OCI-LY1 (cell line): ENCODE measurements around the gene USH1C.
A peak's percentile ranks its signal among the peaks of the same experiment; 100 is the strongest.

Experiments
- H2AFZ ChIP-seq: fragments of 200-600 bp; sonication (generic), shearing (Covaris generic); 2 replicates; pipeline ENCODE4 v1.6.0; 2014; ENCODE audit warnings: antibody characterized with exemption, mild to moderate bottlenecking, low read length
- H3F3A ChIP-seq: fragments of 200-600 bp; sonication (generic), shearing (Covaris generic); 2 replicates; pipeline ENCODE4 v1.6.0; 2014; ENCODE audit warnings: mild to moderate bottlenecking, antibody characterized with exemption, low read length, moderate library complexity; ENCODE audit not compliant: insufficient read depth
- H3K27ac ChIP-seq: fragments of 200-600 bp; sonication (generic); 2 replicates; pipeline ENCODE4 v1.5.1; 2014; ENCODE audit warnings: low read length, mixed run types, mild to moderate bottlenecking, low read depth; ENCODE audit not compliant: poor library complexity, severe bottlenecking
- H3K27me3 ChIP-seq: fragments of 200-600 bp; sonication (generic); 2 replicates; pipeline ENCODE4 v1.6.0; 2014; ENCODE audit warnings: antibody characterized with exemption, mild to moderate bottlenecking, low read length, moderate library complexity; ENCODE audit not compliant: insufficient read depth
- H3K36me3 ChIP-seq: fragments of 200-600 bp; sonication (generic); 2 replicates; pipeline ENCODE4 v1.6.1; 2014; ENCODE audit warnings: mild to moderate bottlenecking, antibody characterized with exemption, low read length, moderate library complexity, mixed read lengths; ENCODE audit not compliant: insufficient read depth
- H3K4me1 ChIP-seq: fragments of 200-600 bp; sonication (generic); 2 replicates; pipeline ENCODE4 v1.5.1; 2014; ENCODE audit warnings: mild to moderate bottlenecking, low read length, moderate library complexity; ENCODE audit not compliant: insufficient read depth, severe bottlenecking
- H3K4me2 ChIP-seq: fragments of 200-600 bp; sonication (generic), shearing (Covaris generic); 2 replicates; pipeline ENCODE4 v1.6.1; 2014; ENCODE audit warnings: low read length
- H3K4me3 ChIP-seq: fragments of 200-600 bp; sonication (generic); 2 replicates; pipeline ENCODE4 v1.5.1; 2014; ENCODE audit warnings: low read length, low read depth, mild to moderate bottlenecking, mixed read lengths; ENCODE audit not compliant: poor library complexity, severe bottlenecking
- H3K79me2 ChIP-seq: fragments of 200-600 bp; shearing (Covaris generic); 2 replicates; pipeline ENCODE4 v1.6.1; 2016; ENCODE audit warnings: mixed run types, low read length, mixed read lengths; ENCODE audit not compliant: insufficient read depth
- H3K9ac ChIP-seq: fragments of 200-600 bp; sonication (generic), shearing (Covaris generic); 2 replicates; pipeline ENCODE4 v1.6.1; 2014; ENCODE audit warnings: mild to moderate bottlenecking, low read length, mixed read lengths
- H3K9me2 ChIP-seq: fragments of 200-600 bp; sonication (generic), shearing (Covaris generic); 2 replicates; pipeline ENCODE4 v1.6.1; 2014; ENCODE audit warnings: low read depth, mild to moderate bottlenecking, low read length, mixed read lengths
- H3K9me3 ChIP-seq: fragments of 200-600 bp; shearing (Covaris generic); 2 replicates; pipeline ENCODE4 v1.6.1; 2014; ENCODE audit warnings: low read length, mixed read lengths
- H4K20me1 ChIP-seq: fragments of 200-600 bp; sonication (generic), shearing (Covaris generic); 2 replicates; pipeline ENCODE4 v1.6.0; 2016; ENCODE audit warnings: mild to moderate bottlenecking, low read length; ENCODE audit not compliant: insufficient read depth
- CTCF ChIP-seq: fragments of 200-600 bp; sonication (generic), shearing (Covaris generic); IDR thresholded peaks from 2 replicates; pipeline ENCODE4 v1.5.1; 2017; ENCODE audit warnings: mild to moderate bottlenecking, antibody characterized with exemption, low read length, moderate library complexity, mixed read lengths
- EZH2 ChIP-seq: fragments of 200-600 bp; sonication (generic), shearing (Covaris generic); IDR thresholded peaks from 2 replicates; pipeline ENCODE4 v1.8.0; 2017; ENCODE audit warnings: borderline replicate concordance, mixed run types, mild to moderate bottlenecking, antibody characterized with exemption, low read length, moderate library complexity, mixed read lengths

The USH1C gene

DNA sequence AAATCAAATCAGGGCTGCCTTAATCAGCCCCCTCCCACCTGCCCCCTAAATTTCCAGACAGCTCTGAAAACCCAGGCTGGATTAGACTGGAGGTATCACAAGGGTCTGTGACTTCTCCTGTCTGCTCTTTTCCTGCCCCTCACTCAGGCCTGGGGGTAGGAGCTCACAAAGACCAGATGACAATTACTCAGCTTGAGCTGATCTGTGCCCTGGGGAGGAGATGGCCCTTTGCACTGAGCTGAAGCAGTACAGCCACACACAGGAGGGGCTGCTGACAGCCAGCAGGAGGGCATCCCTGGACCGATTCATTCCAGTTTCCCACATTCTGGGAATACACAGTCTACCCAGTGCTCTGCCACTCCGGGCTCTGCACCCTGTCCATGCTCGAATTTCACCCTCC is 71.7 kb downstream of the USH1C start:
- H3K4me3 ChIP-seq: no peak overlapping the region
- H3K9ac ChIP-seq: no peak overlapping the region
- H3K27ac ChIP-seq: no peak overlapping the region
- TF ChIP-seq CTCF (no peak), EZH2 (no peak)
- no peaks in the 10 kb centered on the region for H3K79me2 ChIP-seq
- H3K4me2 ChIP-seq: no peak overlapping the region
- no peaks in the 10 kb centered on the region for H3K9me3 ChIP-seq
- no peaks in the 10 kb centered on the region for H3K4me1 ChIP-seq
- no peaks in the 10 kb centered on the region for H3K36me3 ChIP-seq
- H4K20me1 ChIP-seq: no peaks in the 10 kb centered on the region
- no peaks in the 10 kb centered on the region for H3K9me2 ChIP-seq
- no peaks in the 10 kb centered on the region for H3F3A ChIP-seq
- no peak overlapping the region for H2AFZ ChIP-seq
- H3K27me3 ChIP-seq: no peaks in the 10 kb centered on the region

DNA sequence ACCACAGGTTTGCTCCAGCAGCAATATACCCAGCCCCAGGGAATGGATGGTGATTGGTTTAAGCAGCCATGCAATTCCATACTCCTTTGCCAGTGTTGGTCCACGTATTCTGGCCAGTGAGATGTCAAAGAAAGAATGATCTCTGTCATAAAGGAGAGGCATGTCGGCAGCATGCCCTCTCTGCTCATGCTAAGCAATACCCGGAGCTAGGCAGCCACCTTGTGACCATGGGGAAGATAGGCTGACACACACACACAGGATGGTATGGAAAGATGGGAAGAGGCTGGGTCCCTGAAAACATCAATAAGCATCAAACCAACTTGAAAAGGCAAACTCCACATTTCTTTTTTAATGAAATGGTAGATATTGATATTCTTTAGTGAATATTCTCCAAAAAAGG is 72.7 kb downstream of the USH1C start:
- no peaks in the 10 kb centered on the region for H3K27me3 ChIP-seq

DNA sequence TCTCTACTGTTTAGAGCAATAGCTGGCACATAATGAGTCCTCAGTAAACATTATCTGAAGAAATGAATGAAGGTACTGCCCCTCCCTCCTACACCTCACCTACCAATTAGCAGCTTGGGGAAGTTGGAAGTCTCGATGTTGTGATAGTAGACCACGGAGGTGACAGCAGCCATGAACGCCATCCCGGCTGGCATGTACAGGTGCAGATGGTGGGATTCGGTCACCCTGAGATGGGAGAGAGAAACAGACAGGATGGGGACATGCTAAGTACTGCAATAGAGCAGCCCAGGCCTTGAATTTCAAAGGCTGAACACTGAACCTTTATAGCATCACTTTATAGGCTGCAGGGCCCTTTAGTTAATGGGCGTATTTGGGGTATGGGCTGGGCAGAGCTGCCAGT is 74.2 kb downstream of the USH1C start:
- H3K4me1 ChIP-seq: no peaks in the 10 kb centered on the region
- no peaks in the 10 kb centered on the region for H4K20me1 ChIP-seq
- no peaks in the 10 kb centered on the region for H3K79me2 ChIP-seq
- H3K27ac ChIP-seq: no peak overlapping the region
- H2AFZ ChIP-seq: no peak overlapping the region
- no peak overlapping the region for H3K4me3 ChIP-seq
- no peak overlapping the region for H3K4me2 ChIP-seq
- no peaks in the 10 kb centered on the region for H3K36me3 ChIP-seq
- H3K9ac ChIP-seq: no peak overlapping the region
- TF ChIP-seq EZH2 (no peak), CTCF (no peak)
- H3K27me3 ChIP-seq: no peaks in the 10 kb centered on the region
- no peaks in the 10 kb centered on the region for H3K9me2 ChIP-seq
- no peaks in the 10 kb centered on the region for H3F3A ChIP-seq
- no peaks in the 10 kb centered on the region for H3K9me3 ChIP-seq

More for the DNA sequence above, 72.7 kb downstream of the USH1C start:
- H3K4me3 ChIP-seq: no peak overlapping the region
- no peak overlapping the region for H3K9ac ChIP-seq
- H3K36me3 ChIP-seq: no peaks in the 10 kb centered on the region
- no peaks in the 10 kb centered on the region for H4K20me1 ChIP-seq
- H3K9me2 ChIP-seq: no peaks in the 10 kb centered on the region
- H3K4me1 ChIP-seq: no peaks in the 10 kb centered on the region
- TF ChIP-seq EZH2 (no peak), CTCF (peak; percentile 21; the same call in 1 of the 2 replicates)
- no peak overlapping the region for H3K4me2 ChIP-seq
- H3K79me2 ChIP-seq: no peaks in the 10 kb centered on the region
- no peaks in the 10 kb centered on the region for H3K9me3 ChIP-seq
- no peak overlapping the region for H2AFZ ChIP-seq
- no peak overlapping the region for H3K27ac ChIP-seq
- no peaks in the 10 kb centered on the region for H3F3A ChIP-seq
